Activated naive CD4-positive, alpha-beta T cell treated with Interleukin-2 at 50 U/mL for 16 hours (primary cell): ENCODE measurements around the gene ADGRG7.

Experiments used
- DNase-seq: peaks from one replicate; pipeline ENCODE4 v3.0.0-alpha.2; 2020

ADGRG7 gene

GRCh38 chr3:100702980-100703345 is 93.6 kb downstream of the ADGRG7 start:
- no peak for DNase-seq

GRCh38 chr3:100703865-100704264 is 94.5 kb downstream of the ADGRG7 start:
- no peak for DNase-seq

GRCh38 chr3:100706365-100706764 is 97.0 kb downstream of the ADGRG7 start:
- no peak for DNase-seq

GRCh38 chr3:100708644-100708988 is 99.2 kb downstream of the ADGRG7 start:
- DNase-seq = no peak

- DNase-seq = peak; percentile 97
Observed at GRCh38 chr3:100708989-100709841, 99.8 kb downstream of the ADGRG7 start, which contains the start of gene TFG. TFG (plus strand) TSS chr3:100709494; CDS start chr3:100713686, 4,192 bp downstream.

GRCh38 chr3:100709842-100710260 is 100.5 kb downstream of the ADGRG7 start:
- DNase-seq = peak; percentile 37

- DNase-seq = peak; percentile 79
Observed at GRCh38 chr3:100710261-100710968, 101.0 kb downstream of the ADGRG7 start.

GRCh38 chr3:100715176-100715575 is 105.8 kb downstream of the ADGRG7 start:
- DNase-seq = no peak

- DNase-seq = no peak
Observed at GRCh38 chr3:100717063-100717462, 107.7 kb downstream of the ADGRG7 start.

- no peak for DNase-seq
Observed at GRCh38 chr3:100717637-100718487, 108.5 kb downstream of the ADGRG7 start.

GRCh38 chr3:100719136-100719535 is 109.7 kb downstream of the ADGRG7 start:
- DNase-seq = no peak

GRCh38 chr3:100720426-100720825 is 111.0 kb downstream of the ADGRG7 start:
- no peak for DNase-seq

- DNase-seq = no peak
Observed at GRCh38 chr3:100725935-100726513, 116.6 kb downstream of the ADGRG7 start.

GRCh38 chr3:100726706-100727105 is 117.3 kb downstream of the ADGRG7 start:
- no peak for DNase-seq

GRCh38 chr3:100730524-100730923 is 121.1 kb downstream of the ADGRG7 start:
- no peak for DNase-seq

GRCh38 chr3:100732435-100732834 is 123.0 kb downstream of the ADGRG7 start:
- no peak for DNase-seq

GRCh38 chr3:100737334-100737733 is 127.9 kb downstream of the ADGRG7 start:
- no peak for DNase-seq

GRCh38 chr3:100740207-100740606 is 130.8 kb downstream of the ADGRG7 start:
- no peak for DNase-seq

- no peak for DNase-seq
Observed at GRCh38 chr3:100743535-100743934, 134.1 kb downstream of the ADGRG7 start.

GRCh38 chr3:100744671-100745070 is 135.3 kb downstream of the ADGRG7 start:
- no peak for DNase-seq
